Measurements from ENCODE around the gene LGALS13. TPM values are rescaled to one million over a fixed set of nuclear protein-coding genes. Genes with fewer than 3 reads are reported as not detected.
"Not testable (repeated sequence)": the region's sequence is repeated elsewhere in the genome, so short reads cannot be mapped to it uniquely, and the experiment has no call there.

Gene LGALS13
- total RNA-seq, 4 donors from 2014 or later = not detected

DNA sequence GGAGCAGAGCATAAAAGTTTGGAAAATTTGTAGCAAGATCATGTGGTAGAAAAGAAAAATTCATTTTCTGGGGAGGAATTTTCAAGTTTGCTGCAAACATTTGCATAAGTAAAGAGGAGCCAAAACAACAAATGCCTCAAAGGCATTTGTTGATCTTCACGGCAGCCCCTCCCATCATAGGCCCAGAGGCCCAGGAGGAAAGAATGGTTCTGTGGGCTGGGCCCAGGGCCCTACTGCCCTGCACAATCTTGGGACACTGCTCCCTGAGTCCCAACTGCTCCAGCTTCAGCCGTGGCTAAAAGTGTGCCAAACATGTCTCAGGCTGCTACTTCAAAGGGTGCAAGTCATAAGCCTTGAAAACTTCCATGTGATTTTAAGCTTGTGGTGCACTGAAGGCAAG, 11.3 kb downstream of the LGALS13 start:
- peaks cover 0 to 4% of the 10 kb centered on the region in 2 donors for H3K9me3 ChIP-seq
- intact Hi-C loops (cut with DNase I; ENCODE audit: low total_unique reads) (no loop called here), in situ Hi-C loops (cut with MboI; ENCODE audit: low pct_ligation_motif_present in 1 of 4, low pct_unique_long_range_greater_than_20kb in 1 of 4, low sequenced_read_pairs in 3 of 4) (no loop called here)
- no peaks in the 10 kb centered on the region for H3K36me3 ChIP-seq
- TF ChIP-seq POLR2A (IDR thresholded peaks at IDR 0.05) (no peak), CTCF (IDR thresholded peaks at IDR 0.05) (no peak), EP300 (IDR thresholded peaks at IDR 0.05; ENCODE audit: low read depth) (no peak)
- H3K4me3 ChIP-seq = no peak overlapping the region
- DNase-seq = no peak
- no peaks in the 10 kb centered on the region for H3K27me3 ChIP-seq
- H3K27ac ChIP-seq = no peak overlapping the region
- no peaks in the 10 kb centered on the region for H3K4me1 ChIP-seq
- WGBS, 2 donors (ENCODE audit: low coverage in 1 of 2) = 76% methylated on average over 2 of the region's 2 CpGs; no CpG with 5 or more reads in 1 of the 2 donors

- Histone ChIP-seq H3K36me3 (no peaks in the 10 kb centered on the region), H3K27me3 (peaks cover 20% of the 10 kb centered on the region), H3K27ac (no peak overlapping the region), H3K4me3 (no peak overlapping the region), H3K9me3 (peaks cover 0 to 4% of the 10 kb centered on the region in 2 donors), H3K4me1 (no peaks in the 10 kb centered on the region)
- no peak for DNase-seq
- intact Hi-C loops (cut with DNase I; ENCODE audit: low total_unique reads) = no loop called here
- in situ Hi-C loops (cut with MboI; ENCODE audit: low pct_ligation_motif_present in 1 of 4, low pct_unique_long_range_greater_than_20kb in 1 of 4, low sequenced_read_pairs in 3 of 4) = no loop called here
- TF ChIP-seq CTCF (IDR thresholded peaks at IDR 0.05) = no peak
- TF ChIP-seq POLR2A (IDR thresholded peaks at IDR 0.05) = no peak
- no peak for TF ChIP-seq POLR2AphosphoS5 (IDR thresholded peaks at IDR 0.05)
- no peak for TF ChIP-seq EP300 (IDR thresholded peaks at IDR 0.05; ENCODE audit: low read depth)
- 65% methylated on average over 1 of the region's 1 CpG; no CpG with 5 or more reads in 1 of the 2 donors for WGBS, 2 donors (ENCODE audit: low coverage in 1 of 2)
Measured at GRCh38 chr19:39617745-39618144, 15.4 kb downstream of the LGALS13 start.

GRCh38 chr19:39623946-39624345, 21.6 kb downstream of the LGALS13 start:
- DNase-seq = no peak
- Histone ChIP-seq H3K9me3 (no peaks in the 10 kb centered on the region), H3K27ac (no peak overlapping the region), H3K36me3 (no peaks in the 10 kb centered on the region), H3K4me3 (no peak overlapping the region), H3K27me3 (peaks cover 46% of the 10 kb centered on the region), H3K4me1 (no peaks in the 10 kb centered on the region)
- intact Hi-C loops (cut with DNase I; ENCODE audit: low total_unique reads) = no loop called here
- 22% methylated on average over 5 of the region's 5 CpGs; no CpG with 5 or more reads in 1 of the 2 donors for WGBS, 2 donors (ENCODE audit: low coverage in 1 of 2)
- TF ChIP-seq POLR2A (IDR thresholded peaks at IDR 0.05) (no peak), POLR2AphosphoS5 (IDR thresholded peaks at IDR 0.05) (no peak)
- in situ Hi-C loops (cut with MboI; ENCODE audit: low pct_ligation_motif_present in 1 of 4, low pct_unique_long_range_greater_than_20kb in 1 of 4, low sequenced_read_pairs in 3 of 4) = no loop called here

DNA sequence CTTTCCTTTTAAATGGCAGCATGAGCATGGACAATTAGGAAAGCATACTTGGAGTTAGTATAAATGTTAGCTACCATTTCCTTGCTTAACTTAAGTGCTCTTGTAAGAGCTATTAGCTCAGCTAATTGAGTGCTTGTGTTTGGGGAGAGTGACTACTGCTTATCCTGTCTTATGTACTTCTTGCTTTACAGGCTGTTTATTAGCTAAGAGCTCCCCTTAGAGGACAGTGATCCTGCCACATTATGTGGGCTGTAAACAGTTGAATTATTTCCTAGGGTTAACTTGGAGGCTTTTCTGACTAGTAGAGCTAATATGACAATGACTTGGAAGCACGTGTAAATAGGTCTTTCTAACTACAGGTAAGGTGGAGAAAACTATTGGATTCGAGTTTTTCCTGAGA, 25.3 kb downstream of the LGALS13 start:
- H3K9me3 ChIP-seq; intact Hi-C loops (cut with DNase I; ENCODE audit: low total_unique reads); H3K4me3 ChIP-seq; H3K27ac ChIP-seq; H3K36me3 ChIP-seq; H3K4me1 ChIP-seq; in situ Hi-C loops (cut with MboI; ENCODE audit: low pct_ligation_motif_present in 1 of 4, low pct_unique_long_range_greater_than_20kb in 1 of 4, low sequenced_read_pairs in 3 of 4); DNase-seq: not testable (repeated sequence)
- 40 to 53% methylated on average over 2 of the region's 2 CpGs for WGBS, 2 donors (ENCODE audit: low coverage in 1 of 2)
- peaks cover 31% of the 10 kb centered on the region for H3K27me3 ChIP-seq

DNA sequence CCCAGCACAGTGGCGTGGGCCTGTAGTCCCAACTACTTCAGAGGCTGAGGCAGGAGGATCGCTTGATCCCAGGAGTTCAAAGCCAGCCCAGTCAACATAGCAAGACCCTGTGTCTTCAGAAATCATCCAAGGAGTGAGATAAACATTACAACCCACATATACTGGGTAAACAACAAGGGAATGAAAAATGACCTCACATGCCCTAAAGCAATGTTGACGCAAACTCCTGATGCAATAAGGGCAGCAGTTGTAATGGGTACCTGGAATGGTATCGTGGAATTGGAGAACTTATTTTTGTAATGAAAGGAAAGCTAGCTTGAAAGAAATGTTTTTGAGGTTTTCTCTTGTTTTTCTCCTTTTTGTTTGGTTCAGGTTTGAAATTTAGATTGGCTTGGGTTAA, 28.9 kb downstream of the LGALS13 start:
- intact Hi-C loops (cut with DNase I; ENCODE audit: low total_unique reads) = no loop called here
- 58 to 64% methylated on average over 4 of the region's 4 CpGs for WGBS, 2 donors (ENCODE audit: low coverage in 1 of 2)
- Histone ChIP-seq H3K4me1 (no peaks in the 10 kb centered on the region), H3K4me3 (no peak overlapping the region), H3K27me3 (peaks cover 4% of the 10 kb centered on the region), H3K36me3 (no peaks in the 10 kb centered on the region), H3K9me3 (no peaks in the 10 kb centered on the region), H3K27ac (no peak overlapping the region)
- TF ChIP-seq POLR2A (IDR thresholded peaks at IDR 0.05) (no peak), POLR2AphosphoS5 (IDR thresholded peaks at IDR 0.05) (no peak), CTCF (IDR thresholded peaks at IDR 0.05) (no peak), EP300 (IDR thresholded peaks at IDR 0.05; ENCODE audit: low read depth) (no peak)
- no peak for DNase-seq
- in situ Hi-C loops (cut with MboI; ENCODE audit: low pct_ligation_motif_present in 1 of 4, low pct_unique_long_range_greater_than_20kb in 1 of 4, low sequenced_read_pairs in 3 of 4) = no loop called here
